H1 (cell line): ENCODE measurements around the gene DOCK8. TPM values are rescaled to one million over a fixed set of nuclear protein-coding genes. Genes with fewer than 3 reads are reported as not detected.

ENCODE experiments used
- ATF2 ChIP-seq: IDR thresholded peaks from 2 replicates; pipeline ENCODE4 v1.6.1; 2012; ENCODE audit warnings: low read length, inconsistent platforms
- CBX5 ChIP-seq: fragments of 300-800, 300-1000 bp; sonication (generic); IDR thresholded peaks from 2 replicates; pipeline ENCODE4 v1.7.1; 2016; ENCODE audit warnings: antibody characterized with exemption, low read length, low read depth
- CHD1 ChIP-seq: IDR thresholded peaks from 2 replicates; pipeline ENCODE4 v1.6.1; 2012; ENCODE audit warnings: low read depth, low read length, improper control_type of control experiment
- CHD7 ChIP-seq: fragments of 300-600 bp; sonication (generic); IDR thresholded peaks from 2 replicates; pipeline ENCODE4 v1.7.1; 2012; ENCODE audit warnings: low read length, moderate library complexity, mild to moderate bottlenecking, inconsistent platforms; ENCODE audit not compliant: insufficient replicate concordance
- CREB1 ChIP-seq: IDR thresholded peaks from 2 replicates; pipeline ENCODE4 v1.6.1; 2012; ENCODE audit warnings: inconsistent platforms
- HDAC6 ChIP-seq: IDR thresholded peaks from one replicate; pipeline ENCODE4 v1.7.1; 2012; ENCODE audit warnings: low read depth, mild to moderate bottlenecking, inconsistent platforms, low read length, moderate library complexity
- SAP30 ChIP-seq: fragments of 300-600 bp; sonication (generic); IDR thresholded peaks from 2 replicates; pipeline ENCODE4 v1.7.1; 2012; ENCODE audit warnings: low read length, moderate library complexity, mild to moderate bottlenecking, inconsistent platforms; ENCODE audit not compliant: insufficient read depth, insufficient replicate concordance
- SIRT6 ChIP-seq: IDR thresholded peaks from one replicate; pipeline ENCODE4 v1.7.1; 2012; ENCODE audit warnings: low read length, inconsistent platforms
- TBP ChIP-seq: IDR thresholded peaks from 2 replicates; pipeline ENCODE4 v1.6.1; 2011; ENCODE audit warnings: low read depth, low read length, improper control_type of control experiment
- polyA plus RNA-seq, 7 experiments: library from polyadenylated mRNA; depleted of rRNA in 3 of 7; stranded (reverse) in 5 of 7; unstranded in 2 of 7; fragments of >200 nt in 5 of 7; fragments of 200-250 nt in 2 of 7; gene quantifications; 1 replicate in 5 of 7; 2 replicates in 1 of 7; 4 replicates in 1 of 7; pipeline versions ENCODE4 v1.2.1 to v1.2.3, GENCODE V29; 2011 to 2013; ENCODE audit warnings: missing spikeins in 2 of 7, mixed read lengths in 2 of 7
- total RNA-seq: library from RNA; stranded (reverse); fragmentation: NEBNext Ultra II Directional; extraction: Animal tissue kit (Norgen Biotek cat#: 25700); gene quantifications from 2 replicates; pipeline ENCODE4 v1.2.1, GENCODE V29; 2021

The DOCK8 gene
- total and polyA plus RNA-seq, 2 of the 8 experiments (the other 6 are each of a cell fraction or from before 2014, with no cell fraction given) = 0.57 to 2.0 TPM

GRCh38 chr9:265209-265870 is 50.7 kb downstream of the DOCK8 start (continued):
- TF ChIP-seq CHD7 = no peak
- no peak for TF ChIP-seq TBP
- TF ChIP-seq CBX5 = no peak
- TF ChIP-seq CREB1 = no peak
- no peak for TF ChIP-seq SIRT6
- no peak for TF ChIP-seq SAP30
- TF ChIP-seq HDAC6 = no peak
- TF ChIP-seq CHD1 = no peak
- no peak for TF ChIP-seq ATF2
